LNCaP clone FGC (cell line): ENCODE data around the gene GK.
"Not testable (repeated sequence)": the region's sequence is repeated elsewhere in the genome, so short reads cannot be mapped to it uniquely, and the experiment has no call there.

Experiments used
- DNase-seq: peaks from one replicate; pipeline ENCODE4 v3.0.0-alpha.2; 2011; ENCODE audit warnings: low read depth
- H3K4me3 ChIP-seq: 2 replicates; pipeline ENCODE4 v1.5.1; 2011; ENCODE audit warnings: mild to moderate bottlenecking, low read depth, low read length, control low read depth
- TF ChIP-seq, protein P1 (sequence below): IDR thresholded peaks from 2 replicates; pipeline ENCODE4 v1.5.1; 2012; ENCODE audit warnings: mild to moderate bottlenecking; ENCODE audit not compliant: control insufficient read depth, insufficient read depth; ENCODE audit errors: extremely low read depth

Gene GK

DNA sequence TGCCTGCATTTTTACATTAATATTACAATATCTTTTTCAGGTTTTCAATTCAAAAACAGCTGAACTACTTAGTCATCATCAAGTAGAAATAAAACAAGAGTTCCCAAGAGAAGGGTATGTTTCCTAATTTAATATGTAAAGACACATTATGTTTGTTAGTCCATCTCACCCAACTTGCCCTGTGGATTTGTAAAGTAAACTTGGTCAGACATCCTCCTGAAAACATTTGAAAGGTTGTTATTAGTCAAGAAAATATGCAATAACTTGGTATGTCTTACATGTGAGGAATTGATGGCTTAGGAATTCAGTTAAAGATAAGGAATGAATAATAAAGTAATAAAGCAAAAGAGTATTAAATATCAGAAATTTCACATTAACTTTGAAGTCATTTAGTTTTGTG, 12.2 kb downstream of the GK start:
- no peak overlapping the region for H3K4me3 ChIP-seq
- no peak for DNase-seq
- TF ChIP-seq, protein P1, sequence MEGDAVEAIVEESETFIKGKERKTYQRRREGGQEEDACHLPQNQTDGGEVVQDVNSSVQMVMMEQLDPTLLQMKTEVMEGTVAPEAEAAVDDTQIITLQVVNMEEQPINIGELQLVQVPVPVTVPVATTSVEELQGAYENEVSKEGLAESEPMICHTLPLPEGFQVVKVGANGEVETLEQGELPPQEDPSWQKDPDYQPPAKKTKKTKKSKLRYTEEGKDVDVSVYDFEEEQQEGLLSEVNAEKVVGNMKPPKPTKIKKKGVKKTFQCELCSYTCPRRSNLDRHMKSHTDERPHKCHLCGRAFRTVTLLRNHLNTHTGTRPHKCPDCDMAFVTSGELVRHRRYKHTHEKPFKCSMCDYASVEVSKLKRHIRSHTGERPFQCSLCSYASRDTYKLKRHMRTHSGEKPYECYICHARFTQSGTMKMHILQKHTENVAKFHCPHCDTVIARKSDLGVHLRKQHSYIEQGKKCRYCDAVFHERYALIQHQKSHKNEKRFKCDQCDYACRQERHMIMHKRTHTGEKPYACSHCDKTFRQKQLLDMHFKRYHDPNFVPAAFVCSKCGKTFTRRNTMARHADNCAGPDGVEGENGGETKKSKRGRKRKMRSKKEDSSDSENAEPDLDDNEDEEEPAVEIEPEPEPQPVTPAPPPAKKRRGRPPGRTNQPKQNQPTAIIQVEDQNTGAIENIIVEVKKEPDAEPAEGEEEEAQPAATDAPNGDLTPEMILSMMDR, result no peak

DNA sequence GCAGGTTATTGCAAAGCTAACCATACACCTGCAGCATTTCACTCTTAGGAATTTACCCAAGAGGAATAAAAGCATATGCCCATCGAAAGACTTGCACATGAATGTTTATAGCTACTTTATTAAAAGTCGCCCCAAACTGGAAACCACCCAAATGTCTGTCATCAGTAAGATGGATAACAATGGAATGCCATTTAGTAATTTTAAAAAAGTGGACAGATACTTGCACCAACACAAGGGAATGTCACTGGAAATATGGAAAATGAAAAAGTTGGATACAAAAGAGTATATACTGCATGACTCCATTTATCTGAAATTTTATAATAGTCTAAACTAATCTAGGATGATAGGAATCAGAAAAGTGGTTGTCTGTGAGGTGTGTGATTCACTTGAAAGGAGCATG, 12.9 kb downstream of the GK start:
- no peak for DNase-seq
- TF ChIP-seq, protein P1, result no peak
- no peak overlapping the region for H3K4me3 ChIP-seq

DNA sequence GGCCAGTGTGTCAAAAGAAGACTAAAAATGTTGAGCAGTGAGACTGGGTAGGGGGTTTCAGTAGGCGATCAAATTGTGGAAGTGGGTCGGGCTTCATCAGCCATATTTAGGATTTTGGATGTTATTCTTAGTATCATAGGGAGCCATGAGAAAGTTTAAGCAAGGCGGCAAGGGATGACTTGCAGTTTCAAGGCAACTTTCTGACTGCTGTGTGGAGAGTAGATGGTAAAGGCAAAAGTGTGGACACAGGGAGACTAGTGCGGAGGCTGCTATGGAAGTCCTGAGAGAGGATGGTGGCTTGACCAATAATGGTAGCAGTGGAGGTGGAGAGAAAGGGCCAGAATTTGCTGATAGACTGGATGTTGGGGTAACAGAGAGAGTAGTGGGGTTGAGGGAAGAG, 15.4 kb downstream of the GK start:
- DNase-seq, result no peak
- H3K4me3 ChIP-seq, result no peak overlapping the region
- TF ChIP-seq, protein P1, result no peak

DNA sequence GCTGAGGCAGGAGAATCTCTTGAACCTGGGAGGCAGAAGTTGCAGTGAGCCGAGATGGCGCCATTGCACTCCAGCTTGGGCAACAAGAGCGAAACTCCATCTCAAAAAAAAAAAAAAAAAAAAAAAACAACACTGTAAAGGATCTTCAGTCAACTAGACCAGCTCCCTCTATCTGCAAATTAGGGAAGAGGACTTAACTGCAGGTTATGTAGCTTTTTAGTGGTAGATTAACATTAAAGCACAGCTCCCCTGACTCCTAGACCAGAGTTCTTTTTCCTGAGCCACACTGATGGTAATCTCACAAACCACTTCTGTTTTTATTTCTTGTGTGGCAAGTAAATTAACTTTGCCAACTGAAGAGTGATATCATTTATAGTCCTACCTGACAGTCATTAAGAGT, 18.0 kb downstream of the GK start:
- not testable (repeated sequence) for DNase-seq

DNA sequence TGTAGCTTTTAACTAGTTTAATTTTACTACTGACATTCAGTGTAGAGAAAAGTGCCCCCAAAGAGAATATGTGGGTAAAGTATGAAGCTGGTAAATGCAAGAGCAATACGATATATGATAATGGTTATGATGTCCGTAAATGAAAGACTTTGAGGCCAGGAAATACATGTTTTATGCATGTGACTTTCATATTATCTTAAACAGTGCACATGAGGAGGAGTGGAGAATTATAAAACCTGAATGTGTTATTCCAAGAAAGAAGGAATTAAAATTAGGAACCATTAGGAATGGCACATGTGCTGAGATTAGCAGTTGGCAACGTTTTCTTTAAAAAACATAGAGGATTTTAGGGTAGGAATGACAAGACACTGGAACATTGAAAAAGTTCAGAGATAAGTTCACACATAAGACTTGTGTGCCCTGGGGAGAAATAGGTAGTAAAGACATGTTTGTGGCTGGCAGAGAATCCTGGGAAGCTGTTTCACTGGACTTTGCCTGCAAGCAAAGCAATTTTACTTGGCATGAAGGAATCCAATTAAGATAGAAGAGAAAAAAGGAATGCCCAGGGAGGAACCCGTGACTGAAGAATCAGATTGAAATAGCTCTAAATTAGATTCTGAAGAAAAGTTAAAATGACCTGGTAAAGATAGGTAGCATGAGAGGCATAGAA, 20.0 kb downstream of the GK start:
- DNase-seq, result no peak
- H3K4me3 ChIP-seq, result no peak overlapping the region
- TF ChIP-seq, protein P1, result no peak

More for the DNA sequence above, 18.0 kb downstream of the GK start:
- H3K4me3 ChIP-seq, result not testable (repeated sequence)

DNA sequence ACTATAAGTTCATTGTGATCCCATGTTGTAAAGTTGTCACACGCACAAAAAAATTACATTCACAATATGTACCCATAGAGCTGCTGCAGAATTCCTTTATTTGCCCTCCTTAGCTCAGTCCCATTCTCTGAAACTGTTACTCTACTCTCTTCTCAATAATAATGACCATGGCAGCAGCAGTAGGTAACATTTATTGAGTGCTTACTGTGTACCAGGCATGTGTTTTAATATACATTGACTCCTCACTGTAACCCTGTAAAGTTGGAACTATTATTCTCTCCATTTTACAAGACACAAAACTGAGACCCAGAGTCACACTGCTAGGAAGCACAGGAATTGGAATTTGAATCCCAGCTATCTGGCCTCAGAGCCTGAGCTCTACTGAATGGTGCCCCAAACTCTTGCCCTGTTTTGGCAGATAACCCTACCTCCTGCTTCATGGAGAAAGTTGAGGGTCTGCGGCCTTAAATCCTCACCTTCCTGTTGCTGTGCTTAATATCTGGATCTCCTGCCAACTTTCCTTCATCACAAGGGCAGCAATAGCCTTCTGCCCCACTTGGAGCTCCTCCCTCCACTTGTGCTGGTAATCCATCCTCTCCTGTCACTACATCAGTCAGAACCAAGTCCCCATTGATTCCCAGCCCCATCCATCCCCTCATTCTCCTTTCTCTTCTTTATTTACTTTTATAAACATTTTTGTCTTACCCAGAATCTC, 20.8 kb downstream of the GK start:
- DNase-seq, result no peak
- no peak overlapping the region for H3K4me3 ChIP-seq
- TF ChIP-seq, protein P1, result no peak

DNA sequence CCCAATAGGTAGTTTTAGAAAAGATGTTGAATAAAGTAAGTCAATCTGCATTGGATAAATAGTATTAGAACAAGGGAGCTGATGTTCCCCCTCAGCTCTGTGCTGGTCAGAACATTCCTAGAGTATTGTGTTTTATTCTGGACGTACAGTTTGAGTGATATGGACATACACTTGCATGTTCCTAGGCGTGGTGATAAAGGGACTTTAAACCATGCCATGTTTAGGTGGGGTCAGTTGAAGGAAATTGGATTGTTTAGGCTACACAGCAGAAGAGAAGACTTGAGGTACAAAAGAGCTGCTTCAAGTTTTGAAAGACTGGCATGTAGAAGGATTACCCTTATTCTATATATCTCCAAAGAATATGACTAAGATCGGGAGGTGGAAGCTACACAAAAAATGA, 21.6 kb downstream of the GK start:
- H3K4me3 ChIP-seq, result no peak overlapping the region
- no peak for DNase-seq
- TF ChIP-seq, protein P1, result no peak
